22Rv1 (cell line): ENCODE data around the gene ILF3.

Experiments
- ZFX ChIP-seq: fragments of 450-650 bp; IDR thresholded peaks from 2 replicates; pipeline ENCODE4 v1.6.1; 2017; ENCODE audit warnings: antibody characterized with exemption, borderline replicate concordance
- TF ChIP-seq, protein P1 (sequence below): fragments of 450-650 bp; IDR thresholded peaks from 2 replicates; pipeline ENCODE4 v1.5.1; 2017; ENCODE audit warnings: mild to moderate bottlenecking

GRCh38 chr19:10736916-10737551 is 82.9 kb downstream of the ILF3 start:
- TF ChIP-seq, protein P1, sequence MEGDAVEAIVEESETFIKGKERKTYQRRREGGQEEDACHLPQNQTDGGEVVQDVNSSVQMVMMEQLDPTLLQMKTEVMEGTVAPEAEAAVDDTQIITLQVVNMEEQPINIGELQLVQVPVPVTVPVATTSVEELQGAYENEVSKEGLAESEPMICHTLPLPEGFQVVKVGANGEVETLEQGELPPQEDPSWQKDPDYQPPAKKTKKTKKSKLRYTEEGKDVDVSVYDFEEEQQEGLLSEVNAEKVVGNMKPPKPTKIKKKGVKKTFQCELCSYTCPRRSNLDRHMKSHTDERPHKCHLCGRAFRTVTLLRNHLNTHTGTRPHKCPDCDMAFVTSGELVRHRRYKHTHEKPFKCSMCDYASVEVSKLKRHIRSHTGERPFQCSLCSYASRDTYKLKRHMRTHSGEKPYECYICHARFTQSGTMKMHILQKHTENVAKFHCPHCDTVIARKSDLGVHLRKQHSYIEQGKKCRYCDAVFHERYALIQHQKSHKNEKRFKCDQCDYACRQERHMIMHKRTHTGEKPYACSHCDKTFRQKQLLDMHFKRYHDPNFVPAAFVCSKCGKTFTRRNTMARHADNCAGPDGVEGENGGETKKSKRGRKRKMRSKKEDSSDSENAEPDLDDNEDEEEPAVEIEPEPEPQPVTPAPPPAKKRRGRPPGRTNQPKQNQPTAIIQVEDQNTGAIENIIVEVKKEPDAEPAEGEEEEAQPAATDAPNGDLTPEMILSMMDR: no peak
- TF ChIP-seq ZFX: no peak
